NCI-H1105 (cell line): ENCODE results near the gene CYSLTR2.
"Not testable (repeated sequence)": the region's sequence is repeated elsewhere in the genome, so short reads cannot be mapped to it uniquely, and the experiment has no call there.

Source experiments
- DNase-seq: peaks from one replicate; lab custom pipeline; 2025; lab: John Stamatoyannopoulos, UW

Gene CYSLTR2

GRCh38 chr13:48696676-48697075 is 42.9 kb downstream of the CYSLTR2 start:
- DNase-seq = not testable (repeated sequence)

DNA sequence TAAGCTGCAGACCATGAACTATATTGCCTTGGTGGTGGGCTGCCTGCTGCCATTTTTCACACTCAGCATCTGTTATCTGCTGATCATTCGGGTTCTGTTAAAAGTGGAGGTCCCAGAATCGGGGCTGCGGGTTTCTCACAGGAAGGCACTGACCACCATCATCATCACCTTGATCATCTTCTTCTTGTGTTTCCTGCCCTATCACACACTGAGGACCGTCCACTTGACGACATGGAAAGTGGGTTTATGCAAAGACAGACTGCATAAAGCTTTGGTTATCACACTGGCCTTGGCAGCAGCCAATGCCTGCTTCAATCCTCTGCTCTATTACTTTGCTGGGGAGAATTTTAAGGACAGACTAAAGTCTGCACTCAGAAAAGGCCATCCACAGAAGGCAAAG is 53.7 kb downstream of the CYSLTR2 start:
- DNase-seq = no peak

DNA sequence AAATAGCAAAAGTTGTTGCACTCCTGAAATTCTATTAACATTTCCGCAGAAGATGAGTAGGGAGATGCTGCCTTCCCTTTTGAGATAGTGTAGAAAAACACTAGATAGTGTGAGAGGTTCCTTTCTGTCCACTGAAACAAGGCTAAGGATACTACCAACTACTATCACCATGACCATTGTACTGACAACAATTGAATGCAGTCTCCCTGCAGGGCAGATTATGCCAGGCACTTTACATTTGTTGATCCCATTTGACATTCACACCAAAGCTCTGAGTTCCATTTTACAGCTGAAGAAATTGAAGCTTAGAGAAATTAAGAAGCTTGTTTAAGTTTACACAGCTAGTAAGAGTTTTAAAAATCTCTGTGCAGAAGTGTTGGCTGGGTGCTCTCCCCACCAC is 55.0 kb downstream of the CYSLTR2 start:
- DNase-seq = no peak

DNA sequence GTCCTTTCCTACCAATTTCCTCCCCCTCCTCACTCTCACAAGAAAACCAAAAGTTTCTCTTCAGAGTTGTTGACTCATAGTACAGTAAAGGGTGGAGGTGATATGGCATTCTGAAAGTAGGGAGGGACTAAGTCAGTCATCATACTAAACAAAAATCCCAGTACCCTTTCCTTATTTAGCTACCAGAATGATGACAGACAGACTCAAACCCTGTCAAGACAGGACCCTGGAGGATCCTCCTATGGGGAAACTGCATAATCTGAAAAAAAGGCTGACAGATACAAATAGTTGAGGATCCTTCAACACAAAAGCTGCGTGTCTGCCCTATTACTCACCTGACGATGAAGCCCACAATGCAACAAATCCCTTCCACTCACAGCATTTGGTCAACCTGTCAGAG is 55.5 kb downstream of the CYSLTR2 start:
- no peak for DNase-seq

GRCh38 chr13:48710160-48710559 is 56.4 kb downstream of the CYSLTR2 start:
- DNase-seq = no peak

- DNase-seq = no peak
Observed at GRCh38 chr13:48712141-48712540, 58.4 kb downstream of the CYSLTR2 start.

GRCh38 chr13:48715977-48716376 is 62.2 kb downstream of the CYSLTR2 start:
- DNase-seq = no peak

- no peak for DNase-seq
Observed at GRCh38 chr13:48720621-48721020, 66.9 kb downstream of the CYSLTR2 start.

- DNase-seq = no peak
Observed at GRCh38 chr13:48723168-48723567, 69.4 kb downstream of the CYSLTR2 start.

DNA sequence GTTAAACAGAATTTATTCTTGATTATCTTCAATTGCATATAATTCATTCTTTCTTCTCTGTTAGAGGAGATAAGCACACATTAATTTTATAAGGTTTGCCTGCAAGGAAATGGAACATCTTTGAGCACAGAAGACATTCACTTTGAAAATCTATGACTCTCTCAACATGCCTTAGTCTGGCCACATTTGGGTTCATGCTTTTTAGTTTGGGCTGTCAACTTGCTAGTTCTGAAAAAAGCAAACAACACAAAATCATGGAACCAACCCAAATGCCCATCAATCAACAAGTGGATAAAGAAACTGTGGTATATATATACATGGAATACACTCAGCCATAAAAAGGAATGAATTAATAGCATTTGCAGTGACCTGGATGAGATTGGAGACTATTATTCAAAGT is 71.5 kb downstream of the CYSLTR2 start:
- DNase-seq = no peak

- no peak for DNase-seq
Observed at GRCh38 chr13:48726711-48727110, 73.0 kb downstream of the CYSLTR2 start.

DNA sequence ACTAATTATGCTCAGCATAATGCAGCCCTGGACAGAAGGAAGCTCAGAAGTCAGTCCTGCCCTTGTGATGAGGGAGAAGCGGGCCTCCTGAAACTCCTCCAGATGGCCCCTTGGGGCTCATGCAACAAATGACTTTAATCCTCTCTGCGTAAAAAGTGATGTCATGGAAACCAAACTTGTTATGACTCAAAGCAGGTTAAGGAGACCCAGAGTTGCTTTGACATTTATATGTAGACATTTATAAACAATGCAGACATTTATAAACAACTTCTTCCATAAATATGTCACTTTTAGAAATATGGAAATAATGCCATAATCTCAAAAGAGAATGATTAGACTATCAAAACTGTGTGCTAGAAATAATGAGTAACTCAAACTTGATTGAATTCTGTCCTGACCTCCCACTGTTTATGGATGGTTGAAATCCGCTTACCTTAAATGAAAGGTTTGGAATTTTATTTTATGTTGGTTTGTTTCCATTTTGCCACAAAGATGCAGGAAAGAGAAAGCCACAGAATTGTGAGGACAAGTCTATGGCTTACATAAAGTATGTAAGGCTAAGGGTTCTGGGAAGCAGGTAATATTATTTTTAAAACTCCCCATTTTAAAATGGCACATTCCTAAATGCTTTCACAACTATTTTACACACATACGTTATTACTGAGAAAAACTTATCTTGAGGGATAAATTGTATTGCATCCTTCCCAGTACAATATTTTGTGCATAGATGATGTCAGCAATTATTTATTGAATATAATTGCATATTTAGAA is 73.7 kb downstream of the CYSLTR2 start:
- DNase-seq = no peak

DNA sequence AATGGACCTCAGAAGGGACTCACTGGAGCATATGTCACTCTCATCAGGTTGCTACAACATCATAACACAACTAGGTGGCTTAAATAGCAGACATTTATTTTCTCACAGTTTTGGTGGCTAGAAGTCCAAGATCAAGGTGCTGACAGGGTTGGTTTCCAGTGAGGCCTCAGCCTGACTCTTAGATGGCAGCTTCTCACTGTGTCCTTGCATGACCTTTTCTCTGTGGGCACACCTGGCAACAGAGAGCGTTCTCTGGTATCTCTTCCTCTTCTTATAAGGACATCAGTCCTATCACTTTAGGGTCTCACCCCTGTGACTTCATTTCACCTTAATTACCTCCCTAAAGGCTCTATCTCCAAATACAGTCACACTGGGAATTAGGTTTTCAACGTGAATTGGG is 74.5 kb downstream of the CYSLTR2 start:
- no peak for DNase-seq

- no peak for DNase-seq
Observed at GRCh38 chr13:48728876-48729275, 75.1 kb downstream of the CYSLTR2 start.

GRCh38 chr13:48729856-48730255 is 76.1 kb downstream of the CYSLTR2 start:
- no peak for DNase-seq

GRCh38 chr13:48731001-48731658 is 77.4 kb downstream of the CYSLTR2 start:
- DNase-seq = no peak

DNA sequence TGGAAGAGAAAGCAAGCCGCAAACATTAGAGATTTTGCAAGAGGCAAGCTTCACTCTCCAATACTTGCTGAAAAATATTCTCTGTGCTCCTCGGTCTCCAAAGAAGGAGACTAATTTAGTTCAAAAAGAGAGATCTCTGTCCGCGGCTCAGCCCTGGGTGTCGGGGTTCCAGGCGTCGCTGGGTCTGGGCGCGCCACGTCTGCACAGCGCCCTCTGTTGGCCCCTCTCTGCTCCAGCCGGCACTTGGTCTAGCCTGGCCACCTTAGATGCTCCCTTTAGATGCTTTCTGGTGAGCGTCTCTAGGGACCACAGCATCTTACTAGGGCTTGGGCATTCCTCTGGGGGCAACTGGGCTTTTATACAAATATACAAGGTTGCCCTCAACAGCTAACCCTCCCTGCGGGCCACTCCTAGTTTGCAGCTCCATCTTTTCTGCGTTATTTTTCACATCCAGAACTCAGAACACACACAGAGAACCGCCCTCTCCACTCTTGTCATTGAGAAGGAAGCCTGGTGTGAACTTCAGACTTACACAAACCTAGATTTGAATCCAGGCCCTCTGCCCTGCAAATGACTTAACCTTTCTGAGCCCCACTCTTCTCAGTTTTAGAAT is 78.3 kb downstream of the CYSLTR2 start:
- no peak for DNase-seq

DNA sequence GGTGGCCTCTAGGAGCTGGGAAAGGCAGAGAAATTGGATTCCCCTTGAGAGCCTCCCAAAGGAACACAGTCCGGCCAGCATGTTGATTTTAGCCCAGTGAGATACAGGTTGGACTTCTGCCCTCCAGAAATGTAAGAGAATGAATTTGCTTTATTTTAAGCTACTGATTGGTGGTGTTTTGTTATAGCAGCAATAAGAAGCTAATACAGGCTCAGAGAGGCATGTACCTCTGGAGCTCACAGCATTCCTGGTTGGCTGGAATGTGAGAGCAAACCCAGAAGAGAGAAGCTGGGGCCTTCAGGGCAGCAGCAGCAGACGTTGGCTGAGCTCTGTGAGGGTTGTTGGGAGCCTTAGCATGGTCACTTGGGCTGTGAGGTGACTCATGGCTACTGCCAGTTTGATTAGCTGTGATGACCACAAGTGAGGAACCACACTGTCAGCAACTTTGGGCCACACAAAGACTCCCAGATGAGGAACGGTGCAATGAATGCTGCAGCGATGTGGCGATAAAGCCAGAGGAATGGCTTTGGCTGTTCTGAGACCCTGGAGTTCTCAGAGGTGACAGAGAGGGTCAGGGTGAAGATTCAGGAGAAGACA is 80.1 kb downstream of the CYSLTR2 start:
- DNase-seq = no peak

- DNase-seq = no peak
Observed at GRCh38 chr13:48735571-48735970, 81.8 kb downstream of the CYSLTR2 start.

- DNase-seq = no peak
Observed at GRCh38 chr13:48737689-48738088, 84.0 kb downstream of the CYSLTR2 start.

GRCh38 chr13:48738311-48738710 is 84.6 kb downstream of the CYSLTR2 start:
- no peak for DNase-seq

GRCh38 chr13:48739386-48739964 is 85.7 kb downstream of the CYSLTR2 start:
- DNase-seq = no peak

GRCh38 chr13:48741377-48741776 is 87.6 kb downstream of the CYSLTR2 start:
- no peak for DNase-seq
